Upper lobe of left lung (tissue), 6 donors: ENCODE results near the gene DHRS4L2. TPM values are rescaled to one million over a fixed set of nuclear protein-coding genes. Genes with fewer than 3 reads are reported as not detected.
"Not testable (repeated sequence)": the region's sequence is repeated elsewhere in the genome, so short reads cannot be mapped to it uniquely, and the experiment has no call there.

Source experiments
- ATAC-seq, 2 donors: fragments of 200-7000 bp; cut with Tn5 transposase; one replicate each; pipeline ENCODE4 v1.9.1; 2022; ENCODE audit warnings: mild to moderate bottlenecking in 2 of 2, moderate library complexity in 2 of 2; ENCODE audit not compliant: low FRiP score in 2 of 2
- DNase-seq, 2 donors: peaks; one replicate each; pipeline ENCODE4 v3.0.0-alpha.2; 2019 to 2020
- H3K27ac ChIP-seq, 4 donors: fragments of 200-600 bp; sonication (generic); one replicate each; pipeline ENCODE4 v1.5.1; 2016 to 2019
- H3K27me3 ChIP-seq, 4 donors: fragments of 200-600 bp; sonication (generic); one replicate each; pipeline ENCODE4 v1.5.1; 2017 to 2019
- H3K36me3 ChIP-seq, 4 donors: fragments of 200-600 bp; sonication (generic); one replicate each; pipeline ENCODE4 v1.5.1; 2016 to 2019
- H3K4me1 ChIP-seq, 4 donors: fragments of 200-600 bp; sonication (generic); one replicate each; pipeline ENCODE4 v1.5.1; 2018 to 2019
- H3K4me3 ChIP-seq, 4 donors: fragments of 200-600 bp; sonication (generic); one replicate each; pipeline ENCODE4 v1.5.1; 2017 to 2019; ENCODE audit warnings: mild to moderate bottlenecking in 2 of 4, moderate library complexity in 1 of 4
- H3K9me3 ChIP-seq, 4 donors: fragments of 200-600 bp; sonication (generic); one replicate each; pipeline ENCODE4 v1.5.1; 2018 to 2019
- EP300 ChIP-seq, 4 donors: sonication (generic); formaldehyde crosslinking; IDR thresholded peaks; one replicate each; pipeline ENCODE4 v1.5.1; 2017; ENCODE audit warnings: antibody characterized with exemption in 4 of 4, control low read depth in 2 of 4
- POLR2A ChIP-seq, 4 donors: fragments of 450-650 bp; IDR thresholded peaks; one replicate each; pipeline ENCODE4 v1.5.1; 2016 to 2017; ENCODE audit warnings: antibody characterized with exemption in 4 of 4, mild to moderate bottlenecking in 2 of 4
- POLR2AphosphoS5 ChIP-seq, 2 donors: sonication (generic); formaldehyde crosslinking; IDR thresholded peaks; one replicate each; pipeline ENCODE4 v1.5.1; 2017; ENCODE audit warnings: antibody characterized with exemption in 2 of 2
- WGBS, 2 donors: methylation state at CpG; one replicate each; pipeline ENCODE4 v1.1.5; 2017 to 2018; 5-methylcytosine and 5-hydroxymethylcytosine counted together
- total RNA-seq, 6 donors: library from RNA; depleted of rRNA in 4 of 6; stranded (reverse); fragments of >200 nt in 4 of 6; gene quantifications; one replicate each; pipeline versions ENCODE4 v1.1.0 to v1.2.1, GENCODE V29; 2016 to 2021
- TF ChIP-seq, protein P1 (sequence below), 6 experiments: fragments of 450-650 bp in 4 of 6; fragments of 200-600 bp in 2 of 6; sonication (generic) in 2 of 6; IDR thresholded peaks; one replicate each; pipeline ENCODE4 v1.5.1; 2016 to 2019; ENCODE audit warnings: antibody characterized with exemption in 6 of 6
- donor health status: DM: no; HTN: no; CAD: no; lungs with moderate emphysema.
- donor health status: DM: no; HTN: yes; CAD: no; lungs with severe emphysema.

DHRS4L2 gene
- 10 to 100 TPM; 13.2 to 27.4 (median 18.2) TPM for total RNA-seq

DNA sequence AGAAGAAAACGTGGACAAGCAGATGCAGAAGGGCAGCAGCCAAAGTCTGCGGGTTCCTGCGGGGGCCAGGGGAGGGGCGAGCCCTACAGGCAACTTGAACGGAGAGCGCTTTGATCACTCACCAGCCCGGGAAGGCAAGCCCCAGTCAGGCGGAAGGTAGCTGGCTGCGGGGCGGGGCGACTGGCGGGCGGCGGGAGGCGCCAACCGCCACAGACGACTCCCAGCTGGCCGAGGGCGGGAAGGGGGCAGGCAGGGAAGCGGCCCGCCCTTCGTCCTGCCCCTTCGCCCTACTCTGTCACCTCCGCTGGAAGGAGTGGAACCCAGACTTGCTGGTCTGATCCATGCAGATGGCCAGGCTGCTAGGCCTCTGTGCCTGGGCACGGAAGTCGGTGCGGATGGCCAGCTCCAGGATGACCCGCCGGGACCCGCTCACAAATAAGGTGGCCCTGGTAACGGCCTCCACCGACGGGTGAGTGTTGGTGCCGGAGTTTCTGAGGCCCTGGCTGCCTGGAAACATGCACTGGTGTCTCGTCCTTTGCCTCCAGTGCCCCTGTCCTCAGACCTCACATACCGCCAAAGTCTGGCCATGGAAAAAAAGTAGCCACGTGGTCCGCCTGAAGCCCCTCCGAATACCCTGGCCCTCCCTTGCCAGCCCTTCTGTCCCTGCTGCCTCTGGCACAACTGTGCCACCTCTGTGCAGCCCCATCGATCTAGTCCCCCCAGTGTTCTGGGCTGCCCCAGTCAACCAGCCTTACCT is at the start of gene DHRS4L2:
Gene DHRS4L2, plus strand, starts transcription at position 323 of the 757 bp plus-strand sequence. Its CDS starts 19 bp downstream, at position 342.
- not testable (repeated sequence) for H3K9me3 ChIP-seq, H3K36me3 ChIP-seq, H3K27me3 ChIP-seq
- peak within 1 kb of the TSS; percentile 12 to 85 (median 52) for H3K27ac ChIP-seq
- WGBS, 2 donors: 10 to 20% methylated on average over 8 to 21 of the region's 40 CpGs
- peak; percentile 46 to 59 for TF ChIP-seq POLR2AphosphoS5 (IDR thresholded peaks at IDR 0.05)
- peak; percentile 87 to 96 for ATAC-seq
- H3K4me1 ChIP-seq: peaks cover 0 to 20% (median 12%) of the 10 kb centered on the region in 4 donors
- H3K4me3 ChIP-seq: peak within 1 kb of the TSS in 3 of 4 donors; percentile 36 to 39 (median 37)
- DNase-seq: peak; percentile 91 to 94

DNA sequence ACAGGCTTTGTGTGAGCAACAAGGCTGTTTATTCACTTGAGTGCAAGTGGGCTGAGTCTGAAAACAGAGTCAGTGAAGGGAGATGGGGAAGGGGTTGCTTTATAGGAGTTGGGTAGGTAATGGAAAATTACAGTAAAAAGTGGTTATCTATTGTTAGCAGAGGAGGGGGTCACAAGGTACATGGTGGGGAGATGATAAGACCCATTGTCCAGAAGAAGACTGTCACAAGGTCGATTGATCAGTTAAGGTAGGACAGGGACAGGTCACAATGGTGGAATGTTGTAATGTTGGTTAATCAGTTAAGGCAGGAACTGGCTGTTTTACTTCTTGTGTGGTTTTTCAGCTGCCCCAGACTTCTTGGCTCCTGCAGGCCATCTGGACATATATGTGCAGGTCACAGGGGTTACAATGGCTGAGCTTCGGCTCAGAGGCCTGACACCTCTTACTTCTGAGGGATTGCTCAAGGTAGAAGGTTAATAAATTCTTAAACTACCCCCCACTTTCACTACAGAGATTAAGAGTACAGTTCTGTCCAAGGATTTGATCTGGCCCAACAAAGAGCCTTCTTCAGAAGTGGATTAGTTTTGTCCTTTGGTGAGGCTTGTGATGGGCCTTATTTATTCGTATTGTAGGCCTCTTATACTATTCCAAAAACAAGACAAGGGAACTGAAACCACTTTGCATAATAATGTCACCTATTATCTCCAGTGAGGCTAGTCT is 49.0 kb upstream of the DHRS4L2 start:
- Histone ChIP-seq H3K27me3 (no peaks in the 10 kb centered on the region), H3K9me3 (no peaks in the 10 kb centered on the region), H3K36me3 (peaks cover 0 to 16% (median 3%) of the 10 kb centered on the region in 4 donors), H3K4me1 (no peaks in the 10 kb centered on the region), H3K27ac (no peak overlapping the region), H3K4me3 (no peak overlapping the region)
- 77% methylated on average over 3 of the region's 3 CpGs for WGBS, 2 donors
- TF ChIP-seq POLR2A (IDR thresholded peaks at IDR 0.05) (no peak), EP300 (IDR thresholded peaks at IDR 0.05) (no peak), POLR2AphosphoS5 (IDR thresholded peaks at IDR 0.05) (no peak)
- TF ChIP-seq, protein P1, sequence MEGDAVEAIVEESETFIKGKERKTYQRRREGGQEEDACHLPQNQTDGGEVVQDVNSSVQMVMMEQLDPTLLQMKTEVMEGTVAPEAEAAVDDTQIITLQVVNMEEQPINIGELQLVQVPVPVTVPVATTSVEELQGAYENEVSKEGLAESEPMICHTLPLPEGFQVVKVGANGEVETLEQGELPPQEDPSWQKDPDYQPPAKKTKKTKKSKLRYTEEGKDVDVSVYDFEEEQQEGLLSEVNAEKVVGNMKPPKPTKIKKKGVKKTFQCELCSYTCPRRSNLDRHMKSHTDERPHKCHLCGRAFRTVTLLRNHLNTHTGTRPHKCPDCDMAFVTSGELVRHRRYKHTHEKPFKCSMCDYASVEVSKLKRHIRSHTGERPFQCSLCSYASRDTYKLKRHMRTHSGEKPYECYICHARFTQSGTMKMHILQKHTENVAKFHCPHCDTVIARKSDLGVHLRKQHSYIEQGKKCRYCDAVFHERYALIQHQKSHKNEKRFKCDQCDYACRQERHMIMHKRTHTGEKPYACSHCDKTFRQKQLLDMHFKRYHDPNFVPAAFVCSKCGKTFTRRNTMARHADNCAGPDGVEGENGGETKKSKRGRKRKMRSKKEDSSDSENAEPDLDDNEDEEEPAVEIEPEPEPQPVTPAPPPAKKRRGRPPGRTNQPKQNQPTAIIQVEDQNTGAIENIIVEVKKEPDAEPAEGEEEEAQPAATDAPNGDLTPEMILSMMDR (IDR thresholded peaks at IDR 0.05): no peak
- no peak for DNase-seq
- no peak for ATAC-seq

DNA sequence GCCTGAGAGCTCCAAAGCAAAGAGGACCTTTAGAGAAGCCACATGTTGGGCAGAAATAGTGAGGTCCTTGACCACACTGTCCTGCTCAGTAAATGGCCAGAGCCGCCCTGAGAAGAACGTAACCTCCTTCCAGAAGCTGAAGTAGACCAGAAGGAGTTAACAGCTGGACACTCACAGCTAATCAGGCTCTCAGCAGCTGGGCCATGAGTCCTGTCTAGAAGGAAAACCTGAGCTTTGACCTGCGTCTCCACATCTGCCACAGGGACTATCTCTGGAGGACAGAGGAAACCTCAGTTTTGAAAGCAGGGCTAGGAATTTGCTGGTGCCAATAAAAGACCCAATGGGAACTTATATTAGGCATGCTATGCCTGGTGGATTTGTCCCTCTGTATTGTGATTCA is 47.5 kb upstream of the DHRS4L2 start:
- no peak for ATAC-seq
- WGBS, 2 donors: 45 to 74% methylated on average over 3 of the region's 3 CpGs
- DNase-seq: no peak
- Histone ChIP-seq H3K36me3 (peaks cover 0 to 16% (median 3%) of the 10 kb centered on the region in 4 donors), H3K4me1 (no peaks in the 10 kb centered on the region), H3K27me3 (no peaks in the 10 kb centered on the region), H3K9me3 (no peaks in the 10 kb centered on the region), H3K27ac (no peak overlapping the region), H3K4me3 (no peak overlapping the region)
- TF ChIP-seq POLR2AphosphoS5 (IDR thresholded peaks at IDR 0.05) (no peak), EP300 (IDR thresholded peaks at IDR 0.05) (no peak), POLR2A (IDR thresholded peaks at IDR 0.05) (no peak)
- TF ChIP-seq, protein P1 (IDR thresholded peaks at IDR 0.05): no peak

DNA sequence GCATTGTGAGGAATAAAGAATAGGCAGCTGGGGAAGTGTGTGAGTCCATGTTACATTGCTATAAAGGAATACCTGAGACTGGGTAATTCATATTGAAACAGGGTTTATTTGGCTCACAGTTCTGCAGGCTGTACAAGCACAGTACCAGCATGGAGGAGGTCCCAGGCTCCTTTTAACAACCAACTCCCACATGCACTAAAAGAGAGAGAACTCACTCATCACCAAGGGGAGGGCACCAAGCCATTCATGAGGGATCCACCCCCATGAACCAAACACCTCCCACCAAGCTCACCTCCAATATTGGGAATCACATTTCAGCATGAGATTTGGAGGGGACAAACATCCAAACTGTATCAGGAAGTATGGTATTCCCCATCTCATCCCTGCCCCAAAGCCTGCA is 47.1 kb upstream of the DHRS4L2 start:
- TF ChIP-seq, protein P1 (IDR thresholded peaks at IDR 0.05): no peak
- TF ChIP-seq EP300 (IDR thresholded peaks at IDR 0.05) (no peak), POLR2A (IDR thresholded peaks at IDR 0.05) (no peak), POLR2AphosphoS5 (IDR thresholded peaks at IDR 0.05) (no peak)
- H3K4me1 ChIP-seq: no peaks in the 10 kb centered on the region
- H3K9me3 ChIP-seq: no peaks in the 10 kb centered on the region
- peaks cover 0 to 16% (median 3%) of the 10 kb centered on the region in 4 donors for H3K36me3 ChIP-seq
- ATAC-seq (no peak), DNase-seq (no peak)
- H3K27me3 ChIP-seq: no peaks in the 10 kb centered on the region
- H3K4me3 ChIP-seq: no peak overlapping the region
- H3K27ac ChIP-seq: no peak overlapping the region

DNA sequence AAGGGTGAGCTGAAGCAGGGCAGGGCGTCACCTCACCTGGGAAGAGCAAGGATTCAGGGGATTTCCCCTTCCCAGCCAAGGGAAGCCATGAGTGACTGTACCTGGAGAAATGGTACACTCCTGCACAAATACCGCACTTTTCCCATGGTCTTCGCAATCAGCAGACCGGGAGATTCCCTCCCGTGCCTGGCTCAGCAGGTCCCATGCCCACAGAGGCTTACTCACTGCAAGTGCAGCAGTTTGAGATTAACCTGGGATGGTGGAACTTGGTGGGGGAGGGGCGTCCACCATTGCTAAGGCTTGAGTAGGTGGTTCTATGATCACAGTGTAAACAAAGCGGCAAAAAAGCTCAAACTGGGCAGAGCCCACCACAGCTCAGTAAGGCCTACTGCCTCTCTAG is 46.1 kb upstream of the DHRS4L2 start:
- TF ChIP-seq, protein P1 (IDR thresholded peaks at IDR 0.05): no peak
- TF ChIP-seq POLR2A (IDR thresholded peaks at IDR 0.05) (no peak), EP300 (IDR thresholded peaks at IDR 0.05) (no peak), POLR2AphosphoS5 (IDR thresholded peaks at IDR 0.05) (no peak)
- peaks cover 0 to 16% (median 3%) of the 10 kb centered on the region in 4 donors for H3K36me3 ChIP-seq
- H3K27me3 ChIP-seq: no peaks in the 10 kb centered on the region
- DNase-seq: no peak
- no peak overlapping the region for H3K4me3 ChIP-seq
- ATAC-seq: no peak
- H3K27ac ChIP-seq: no peak overlapping the region
- WGBS, 2 donors: 81 to 98% methylated on average over 6 to 7 of the region's 7 CpGs
- H3K9me3 ChIP-seq: no peaks in the 10 kb centered on the region
- no peaks in the 10 kb centered on the region for H3K4me1 ChIP-seq

DNA sequence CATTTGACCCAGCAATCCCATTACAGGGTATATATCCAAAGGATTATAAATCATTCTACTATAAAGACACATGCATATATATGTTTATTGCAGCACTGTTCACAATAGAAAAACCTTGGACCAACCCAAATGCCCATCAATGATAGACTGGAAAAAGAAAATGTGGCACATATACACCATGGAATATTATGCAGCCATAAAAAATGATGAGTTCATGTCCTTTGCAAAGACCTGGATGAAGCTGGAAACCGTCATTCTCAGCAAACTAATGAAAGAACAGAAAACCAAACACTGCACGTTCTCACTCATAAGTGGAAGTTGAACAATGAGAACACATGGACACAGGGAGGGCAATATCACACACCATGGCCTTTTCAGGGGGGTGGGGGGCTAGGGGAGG is 39.7 kb upstream of the DHRS4L2 start:
- not testable (repeated sequence) for H3K27me3 ChIP-seq, H3K27ac ChIP-seq, H3K36me3 ChIP-seq, H3K9me3 ChIP-seq, H3K4me3 ChIP-seq, ATAC-seq, DNase-seq
- 58 to 90% methylated on average over 2 of the region's 2 CpGs for WGBS, 2 donors
- peaks cover 4 to 17% (median 10%) of the 10 kb centered on the region in 4 donors for H3K4me1 ChIP-seq
